Keratinocyte (primary cell): ENCODE measurements around the gene OR10C1. TPM values are rescaled to one million over a fixed set of nuclear protein-coding genes. Genes with fewer than 3 reads are reported as not detected.

Experiments
- DNase-seq: peaks from one replicate; pipeline ENCODE4 v3.0.0-alpha.2; 2011; ENCODE audit warnings: low read depth, missing footprints, low spot score
- FAIRE-seq: peaks from 2 replicates; lab custom pipeline; 2011; peaks lifted over from hg19 to GRCh38; lab: Jason Lieb, UNC
- H2AFZ ChIP-seq: 2 replicates; pipeline ENCODE4 v1.6.0; 2012; ENCODE audit warnings: low read length, control low read depth, inconsistent platforms; ENCODE audit not compliant: control insufficient read depth
- H3K27ac ChIP-seq: 2 replicates; pipeline ENCODE4 v1.5.1; 2011; ENCODE audit warnings: low read length; ENCODE audit not compliant: control insufficient read depth, insufficient read depth
- H3K27me3 ChIP-seq: 3 replicates; pipeline ENCODE4 v1.6.0; 2011; ENCODE audit warnings: low read length; ENCODE audit not compliant: control insufficient read depth, insufficient read depth; ENCODE audit errors: extremely low read depth
- H3K36me3 ChIP-seq, 2 experiments: 2 replicates in 1 of 2; 3 replicates in 1 of 2; pipeline ENCODE4 v1.5.1; 2011; ENCODE audit warnings: low read length in 2 of 2, mild to moderate bottlenecking in 1 of 2; ENCODE audit not compliant: control insufficient read depth in 2 of 2, insufficient read depth in 2 of 2; ENCODE audit errors: extremely low read depth in 1 of 2
- H3K4me1 ChIP-seq: 3 replicates; pipeline ENCODE4 v1.5.1; 2011; ENCODE audit warnings: low read length; ENCODE audit not compliant: control insufficient read depth, insufficient read depth; ENCODE audit errors: extremely low read depth
- H3K4me2 ChIP-seq: 3 replicates; pipeline ENCODE4 v1.6.0; 2011; ENCODE audit warnings: low read depth, low read length; ENCODE audit not compliant: control insufficient read depth, insufficient read depth; ENCODE audit errors: extremely low read depth
- H3K4me3 ChIP-seq, 3 experiments: fragments of 200-600 bp in 1 of 3; sonication (generic) in 1 of 3; 2 replicates in 2 of 3; 3 replicates in 1 of 3; pipeline ENCODE4 v1.5.1; 2011 to 2016; ENCODE audit warnings: low read length in 3 of 3, mild to moderate bottlenecking in 3 of 3, control low read depth in 2 of 3, inconsistent platforms in 1 of 3, low read depth in 1 of 3, mixed read lengths in 1 of 3, mixed run types in 1 of 3, moderate library complexity in 1 of 3; ENCODE audit not compliant: control insufficient read depth in 2 of 3, insufficient read depth in 2 of 3; ENCODE audit errors: extremely low read depth in 1 of 3
- H3K79me2 ChIP-seq: 2 replicates; pipeline ENCODE4 v1.6.0; 2012; ENCODE audit warnings: low read length; ENCODE audit not compliant: control insufficient read depth, insufficient read depth
- H3K9ac ChIP-seq: 3 replicates; pipeline ENCODE4 v1.6.0; 2011; ENCODE audit warnings: low read length; ENCODE audit not compliant: control insufficient read depth, insufficient read depth; ENCODE audit errors: extremely low read depth
- H3K9me1 ChIP-seq: 3 replicates; pipeline ENCODE4 v1.6.0; 2011; ENCODE audit warnings: low read length; ENCODE audit not compliant: control insufficient read depth, insufficient read depth; ENCODE audit errors: extremely low read depth
- H3K9me3 ChIP-seq: 2 replicates; pipeline ENCODE4 v1.5.1; 2012; ENCODE audit warnings: low read depth, low read length; ENCODE audit not compliant: control insufficient read depth
- H4K20me1 ChIP-seq: 3 replicates; pipeline ENCODE4 v1.6.0; 2011; ENCODE audit warnings: low read length; ENCODE audit not compliant: control insufficient read depth, insufficient read depth; ENCODE audit errors: extremely low read depth
- EZH2 ChIP-seq: IDR thresholded peaks from one replicate; pipeline ENCODE4 v1.6.1; 2012; ENCODE audit warnings: inconsistent platforms, mild to moderate bottlenecking, low read length, moderate library complexity
- dilution Hi-C: fragments of 300-500 bp; cut with MboI; formaldehyde crosslinking; loops from one replicate; pipeline ENCODE4 v1.7.0; 2020; ENCODE audit warnings: low sequenced_read_pairs; ENCODE audit not compliant: extremely low pct_ligation_motif_present
- polyA plus RNA-seq, 5 experiments: library from polyadenylated mRNA; depleted of rRNA in 3 of 5; stranded (reverse) in 3 of 5; stranded (forward) in 1 of 5; unstranded in 1 of 5; fragments of >200 nt; gene quantifications; 1 replicate in 1 of 5; 2 replicates in 3 of 5; 3 replicates in 1 of 5; pipeline versions ENCODE4 v1.2.1 to v1.2.3, GENCODE V29; 2011 to 2012; ENCODE audit warnings: missing spikeins in 2 of 5, low read depth in 1 of 5, low replicate concordance in 1 of 5
- TF ChIP-seq, protein P1 (sequence below), 3 experiments: IDR thresholded peaks in 1 of 3; conservative IDR thresholded peaks in 1 of 3; optimal IDR thresholded peaks in 1 of 3; 2 replicates in 2 of 3; 3 replicates in 1 of 3; pipeline versions ENCODE3 to v1.5.1; 2011; ENCODE audit warnings: low read length in 3 of 3, mild to moderate bottlenecking in 3 of 3, moderate library complexity in 2 of 3, control low read depth in 1 of 3, inconsistent platforms in 1 of 3; ENCODE audit not compliant: insufficient read depth in 2 of 3; ENCODE audit errors: extremely low read depth in 1 of 3

OR10C1 gene
- polyA plus RNA-seq, 1 donor (not counting 4 experiments of a cell fraction or from before 2014, with no cell fraction given): not detected

DNA sequence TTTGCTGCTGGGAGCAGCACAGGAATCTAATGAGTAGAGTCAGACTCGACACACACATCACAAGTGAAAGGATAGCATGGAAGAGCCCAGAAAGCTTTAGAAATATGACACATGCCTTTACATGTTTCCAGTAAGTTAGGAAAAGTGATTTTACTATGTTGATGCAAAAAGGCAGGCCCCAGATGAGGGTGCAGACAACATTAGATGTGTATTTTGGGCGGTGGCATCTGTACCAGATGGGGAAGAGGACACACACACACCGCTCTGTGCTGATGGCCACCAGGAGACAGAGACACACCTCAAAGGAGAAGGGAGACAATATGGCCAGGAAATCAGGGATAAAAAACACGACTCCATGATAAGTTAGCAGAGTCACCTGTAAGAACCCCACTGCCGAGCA, 48.0 kb downstream of the OR10C1 start:
- FAIRE-seq: no peak
- Histone ChIP-seq H3K9me3 (no peaks in the 10 kb centered on the region), H3K4me3 (no peak overlapping the region), H3K27me3 (no peaks in the 10 kb centered on the region), H3K9me1 (no peaks in the 10 kb centered on the region), H3K9ac (no peak overlapping the region), H3K36me3 (no peaks in the 10 kb centered on the region), H3K4me1 (no peaks in the 10 kb centered on the region), H2AFZ (no peak overlapping the region), H3K4me2 (no peak overlapping the region), H3K79me2 (no peaks in the 10 kb centered on the region), H4K20me1 (no peaks in the 10 kb centered on the region), H3K27ac (no peak overlapping the region)
- DNase-seq: no peak
- dilution Hi-C loops: no loop called here
- no peak for TF ChIP-seq EZH2
- TF ChIP-seq, protein P1, sequence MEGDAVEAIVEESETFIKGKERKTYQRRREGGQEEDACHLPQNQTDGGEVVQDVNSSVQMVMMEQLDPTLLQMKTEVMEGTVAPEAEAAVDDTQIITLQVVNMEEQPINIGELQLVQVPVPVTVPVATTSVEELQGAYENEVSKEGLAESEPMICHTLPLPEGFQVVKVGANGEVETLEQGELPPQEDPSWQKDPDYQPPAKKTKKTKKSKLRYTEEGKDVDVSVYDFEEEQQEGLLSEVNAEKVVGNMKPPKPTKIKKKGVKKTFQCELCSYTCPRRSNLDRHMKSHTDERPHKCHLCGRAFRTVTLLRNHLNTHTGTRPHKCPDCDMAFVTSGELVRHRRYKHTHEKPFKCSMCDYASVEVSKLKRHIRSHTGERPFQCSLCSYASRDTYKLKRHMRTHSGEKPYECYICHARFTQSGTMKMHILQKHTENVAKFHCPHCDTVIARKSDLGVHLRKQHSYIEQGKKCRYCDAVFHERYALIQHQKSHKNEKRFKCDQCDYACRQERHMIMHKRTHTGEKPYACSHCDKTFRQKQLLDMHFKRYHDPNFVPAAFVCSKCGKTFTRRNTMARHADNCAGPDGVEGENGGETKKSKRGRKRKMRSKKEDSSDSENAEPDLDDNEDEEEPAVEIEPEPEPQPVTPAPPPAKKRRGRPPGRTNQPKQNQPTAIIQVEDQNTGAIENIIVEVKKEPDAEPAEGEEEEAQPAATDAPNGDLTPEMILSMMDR (optimal IDR thresholded peaks at IDR 0.05 in 1 of 3, IDR thresholded peaks at IDR 0.05 in 1 of 3, conservative IDR thresholded peaks at IDR 0.05 in 1 of 3; ENCODE audit: extremely low read depth in 1 of 3, insufficient read depth in 2 of 3, low read length in 3 of 3): no peak

DNA sequence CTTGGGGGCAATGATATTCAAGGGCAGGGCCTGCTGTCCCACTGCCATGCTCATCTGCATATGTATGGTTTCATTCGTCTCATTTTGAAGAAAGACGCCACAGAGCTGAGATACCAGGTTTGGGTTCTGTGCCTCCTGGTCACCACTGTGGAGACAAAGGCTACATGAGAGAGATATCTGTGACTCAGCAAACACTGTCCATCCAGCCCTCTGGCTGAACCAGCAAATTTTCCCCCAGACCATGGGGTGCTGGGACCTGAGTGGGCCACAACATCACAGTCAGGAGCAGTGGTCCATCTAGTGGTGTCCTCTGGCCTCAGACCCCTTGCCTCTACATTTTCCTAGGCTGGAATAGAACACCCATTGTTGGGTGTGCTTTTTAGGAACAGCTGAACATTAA, 48.6 kb downstream of the OR10C1 start, which contains the start of gene MAS1L:
TSS of gene MAS1L (minus strand) at position 297 of the 400 bp plus-strand sequence. CDS start at position 243, 54 bp downstream.
- Histone ChIP-seq H4K20me1 (no peaks in the 10 kb centered on the region), H3K9ac (no peak within 1 kb of the TSS), H3K4me3 (no peak within 1 kb of the TSS), H3K79me2 (no peaks in the 10 kb centered on the region), H2AFZ (no peak within 1 kb of the TSS), H3K36me3 (no peaks in the 10 kb centered on the region), H3K27ac (no peak within 1 kb of the TSS), H3K9me1 (no peaks in the 10 kb centered on the region), H3K4me1 (no peaks in the 10 kb centered on the region), H3K27me3 (no peaks in the 10 kb centered on the region), H3K9me3 (no peaks in the 10 kb centered on the region), H3K4me2 (no peak within 1 kb of the TSS)
- dilution Hi-C loops: no loop called here
- DNase-seq: no peak
- no peak for FAIRE-seq
- TF ChIP-seq, protein P1 (optimal IDR thresholded peaks at IDR 0.05 in 1 of 3, IDR thresholded peaks at IDR 0.05 in 1 of 3, conservative IDR thresholded peaks at IDR 0.05 in 1 of 3; ENCODE audit: extremely low read depth in 1 of 3, insufficient read depth in 2 of 3, low read length in 3 of 3): no peak
- TF ChIP-seq EZH2: no peak
